Calu3 (cell line): ENCODE data around the gene ELF4. TPM values are rescaled to one million over a fixed set of nuclear protein-coding genes. Genes with fewer than 3 reads are reported as not detected.

ENCODE experiments used
- BruUV-seq: library from RNA; stranded (reverse); fragments of 400-500 nt; replicated peaks from 2 replicates; lab custom pipeline; 2021; lab: Mats Ljungman, UMichigan
- CTCF ChIA-PET: fragments of 300-600 bp; sonication (Branson Sonifier 250); formaldehyde crosslinking; loops from one replicate; lab custom pipeline; 2022; ENCODE audit warnings: antibody characterized with exemption; lab: Charles Lee
- DNase-seq: peaks from one replicate; pipeline ENCODE4 v3.0.0; 2022
- H3K27ac Mint-ChIP-seq: one replicate; pipeline ENCODE4 v1.8.0; 2022; ENCODE audit warnings: mixed read lengths; ENCODE audit not compliant: unreplicated experiment
- H3K27me3 Mint-ChIP-seq: one replicate; pipeline ENCODE4 v1.8.0; 2022; ENCODE audit warnings: mixed read lengths; ENCODE audit not compliant: unreplicated experiment
- H3K36me3 Mint-ChIP-seq: one replicate; pipeline ENCODE4 v1.8.0; 2022; ENCODE audit warnings: mild to moderate bottlenecking, moderate library complexity, mixed read lengths; ENCODE audit not compliant: insufficient read depth, unreplicated experiment
- H3K4me1 Mint-ChIP-seq: one replicate; pipeline ENCODE4 v1.8.0; 2022; ENCODE audit warnings: mild to moderate bottlenecking, low read depth, mixed read lengths; ENCODE audit not compliant: unreplicated experiment
- H3K4me3 Mint-ChIP-seq: one replicate; pipeline ENCODE4 v1.8.0; 2022; ENCODE audit warnings: mild to moderate bottlenecking, low read depth, moderate library complexity, mixed read lengths; ENCODE audit not compliant: unreplicated experiment
- H3K9me3 Mint-ChIP-seq: one replicate; pipeline ENCODE4 v1.8.0; 2022; ENCODE audit warnings: low read depth, mixed read lengths; ENCODE audit not compliant: unreplicated experiment
- CTCF ChIP-seq: fragments of 200-600 bp; IDR thresholded peaks from one replicate; pipeline ENCODE4 v1.8.0; 2022; ENCODE audit warnings: antibody characterized with exemption; ENCODE audit not compliant: unreplicated experiment
- intact Hi-C: fragments of 100-400 bp; cut with micrococcal nuclease; formaldehyde crosslinking; loops from one replicate; pipeline ENCODE4 v1.10.0; 2022; ENCODE audit not compliant: unreplicated experiment
- total RNA-seq: library from RNA; stranded (reverse); gene quantifications from 2 replicates; pipeline ENCODE4 v1.2.3, GENCODE V29; 2022

ELF4 gene
- total RNA-seq, 1 experiment from 2014 or later = 21.0 TPM

GRCh38 chrX:130071611-130072344, 38.5 kb downstream of the ELF4 start:
- H3K27me3 Mint-ChIP-seq = no peaks in the 10 kb centered on the region
- CTCF ChIA-PET = interaction anchor here (1.2 kb wide), 1 partner anchor 11 kb away, joined by 3 read pairs; no protein-coding TSS in a partner anchor
- H3K27ac Mint-ChIP-seq = no peak overlapping the region
- no TSS peak for BruUV-seq
- intact Hi-C loops = no loop called here
- H3K4me3 Mint-ChIP-seq = no peak overlapping the region
- DNase-seq = no peak
- no peaks in the 10 kb centered on the region for H3K4me1 Mint-ChIP-seq
- no peaks in the 10 kb centered on the region for H3K9me3 Mint-ChIP-seq
- TF ChIP-seq CTCF = no peak
- H3K36me3 Mint-ChIP-seq = peaks cover 7% of the 10 kb centered on the region

- no peak overlapping the region for H3K27ac Mint-ChIP-seq
- intact Hi-C loops = no loop called here
- no peaks in the 10 kb centered on the region for H3K9me3 Mint-ChIP-seq
- no peaks in the 10 kb centered on the region for H3K27me3 Mint-ChIP-seq
- H3K4me3 Mint-ChIP-seq = no peak overlapping the region
- no TSS peak for BruUV-seq
- peaks cover 20% of the 10 kb centered on the region for H3K36me3 Mint-ChIP-seq
- CTCF ChIA-PET = no interaction called here
- H3K4me1 Mint-ChIP-seq = no peaks in the 10 kb centered on the region
- DNase-seq = no peak
- no peak for TF ChIP-seq CTCF
These were observed 43.2 kb downstream of the ELF4 start for GRCh38 chrX:130066975-130067615.

GRCh38 chrX:130060122-130061069, 49.9 kb downstream of the ELF4 start:
- no TSS peak for BruUV-seq
- no peaks in the 10 kb centered on the region for H3K9me3 Mint-ChIP-seq
- intact Hi-C loops = no loop called here
- no peaks in the 10 kb centered on the region for H3K4me1 Mint-ChIP-seq
- CTCF ChIA-PET = interaction anchor here (0.6 to 1.7 kb wide), 11 partner anchors 12 to 452 kb away, joined by 3 to 18 read pairs (median 3); partner anchors contain the start of genes APLN and UTP14A
- H3K4me3 Mint-ChIP-seq = peak overlapping the region; percentile 75
- peak; percentile 91 for DNase-seq
- peak overlapping the region; percentile 39 for H3K27ac Mint-ChIP-seq
- peak; percentile 87 for TF ChIP-seq CTCF
- peaks cover 22% of the 10 kb centered on the region for H3K36me3 Mint-ChIP-seq
- no peaks in the 10 kb centered on the region for H3K27me3 Mint-ChIP-seq

GRCh38 chrX:130058652-130059051, 51.6 kb downstream of the ELF4 start:
- no TSS peak for BruUV-seq
- no peaks in the 10 kb centered on the region for H3K9me3 Mint-ChIP-seq

More at GRCh38 chrX:130058652-130059051, 51.6 kb downstream of the ELF4 start:
- H3K36me3 Mint-ChIP-seq = peaks cover 10% of the 10 kb centered on the region
- H3K27me3 Mint-ChIP-seq = no peaks in the 10 kb centered on the region
- TF ChIP-seq CTCF = no peak
- CTCF ChIA-PET = no interaction called here
- H3K4me3 Mint-ChIP-seq = no peak overlapping the region
- no peak overlapping the region for H3K27ac Mint-ChIP-seq
- DNase-seq = no peak
- intact Hi-C loops = loop anchor here (2.0 kb wide), 1 partner anchor 134 kb away; no protein-coding TSS in a partner anchor
- H3K4me1 Mint-ChIP-seq = no peaks in the 10 kb centered on the region
